Anterior cingulate cortex (tissue), 58 donors: ENCODE measurements around the gene MYH10.

Experiments used
- DNase-seq, 58 donors: peaks; one replicate each; lab custom pipeline; 2025; lab: John Stamatoyannopoulos, UW

MYH10 gene

GRCh38 chr17:8459831-8460230, 170.7 kb downstream of the MYH10 start:
- DNase-seq: no peak

- DNase-seq: no peak
Measured at GRCh38 chr17:8459107-8459506, 171.4 kb downstream of the MYH10 start.

- no peak for DNase-seq
Measured at GRCh38 chr17:8458128-8458527, 172.4 kb downstream of the MYH10 start.

GRCh38 chr17:8455665-8456209, 174.8 kb downstream of the MYH10 start:
- no peak for DNase-seq

DNA sequence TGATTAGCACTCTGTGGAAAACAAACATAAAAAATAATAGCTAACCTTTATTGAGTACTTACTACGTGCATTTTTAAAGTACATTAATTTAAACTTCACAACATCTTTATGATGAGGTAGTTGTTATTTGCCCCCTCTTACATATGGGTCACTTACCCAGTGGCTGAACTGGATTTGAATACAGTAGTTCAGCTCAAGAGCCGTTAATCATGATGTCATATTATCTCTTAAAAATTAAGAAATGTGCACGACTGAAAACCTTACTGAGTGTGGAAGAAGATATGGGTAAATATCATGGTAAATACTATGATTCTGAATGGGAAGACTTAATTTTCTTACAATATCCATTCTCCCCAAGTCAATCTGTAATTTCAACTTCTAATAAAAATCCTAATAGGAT, 177.2 kb downstream of the MYH10 start:
- no peak for DNase-seq

- DNase-seq: no peak
Measured at GRCh38 chr17:8451933-8452614, 178.5 kb downstream of the MYH10 start.

- no peak for DNase-seq
Measured at GRCh38 chr17:8448310-8448709, 182.2 kb downstream of the MYH10 start.

- no peak for DNase-seq
Measured at GRCh38 chr17:8447799-8448198, 182.7 kb downstream of the MYH10 start.

DNA sequence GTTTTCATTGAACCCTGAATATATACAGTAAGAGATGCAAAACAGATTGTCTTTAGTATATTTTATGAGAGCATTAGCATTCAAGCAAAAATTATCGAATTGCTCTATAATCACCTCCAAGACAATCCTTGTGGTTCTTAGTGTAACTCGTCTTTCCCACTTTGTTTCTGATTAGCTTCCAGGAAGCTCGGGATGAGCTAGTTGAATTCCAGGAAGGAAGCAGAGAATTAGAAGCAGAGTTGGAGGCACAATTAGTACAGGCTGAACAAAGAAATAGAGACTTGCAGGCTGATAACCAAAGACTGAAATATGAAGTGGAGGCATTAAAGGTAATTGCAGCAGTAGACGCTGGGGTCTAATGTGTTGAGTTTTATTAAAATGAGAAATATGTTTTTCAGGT, 185.0 kb downstream of the MYH10 start:
- no peak for DNase-seq

GRCh38 chr17:8444494-8444893, 186.0 kb downstream of the MYH10 start:
- no peak for DNase-seq

DNA sequence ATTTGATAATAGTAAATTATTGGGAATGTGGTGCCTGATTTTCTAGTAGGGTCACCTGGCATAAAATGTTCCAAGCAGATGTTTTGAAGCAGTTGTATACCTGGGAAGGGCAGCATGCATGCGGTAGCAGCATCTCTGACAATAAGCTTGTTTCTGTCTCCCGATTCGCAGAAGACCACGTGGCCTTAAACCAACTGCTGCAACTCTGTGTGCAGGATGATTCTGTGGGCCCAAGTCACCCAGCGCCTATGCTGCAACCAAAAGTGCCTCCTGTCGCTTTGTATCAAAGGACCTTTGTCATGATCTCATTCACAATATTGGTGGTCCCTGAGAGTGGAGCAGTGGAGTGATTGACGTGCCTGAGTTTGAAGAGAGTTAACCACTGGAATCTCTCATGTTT, 186.8 kb downstream of the MYH10 start:
- DNase-seq: no peak

- no peak for DNase-seq
Measured at GRCh38 chr17:8442310-8442709, 188.2 kb downstream of the MYH10 start.

- no peak for DNase-seq
Measured at GRCh38 chr17:8441690-8442089, 188.8 kb downstream of the MYH10 start.

- DNase-seq: no peak
Measured at GRCh38 chr17:8439681-8440080, 190.8 kb downstream of the MYH10 start.

- DNase-seq: no peak
Measured at GRCh38 chr17:8438441-8438840, 192.1 kb downstream of the MYH10 start.

- DNase-seq: no peak
Measured at GRCh38 chr17:8436844-8437171, 193.7 kb downstream of the MYH10 start.

DNA sequence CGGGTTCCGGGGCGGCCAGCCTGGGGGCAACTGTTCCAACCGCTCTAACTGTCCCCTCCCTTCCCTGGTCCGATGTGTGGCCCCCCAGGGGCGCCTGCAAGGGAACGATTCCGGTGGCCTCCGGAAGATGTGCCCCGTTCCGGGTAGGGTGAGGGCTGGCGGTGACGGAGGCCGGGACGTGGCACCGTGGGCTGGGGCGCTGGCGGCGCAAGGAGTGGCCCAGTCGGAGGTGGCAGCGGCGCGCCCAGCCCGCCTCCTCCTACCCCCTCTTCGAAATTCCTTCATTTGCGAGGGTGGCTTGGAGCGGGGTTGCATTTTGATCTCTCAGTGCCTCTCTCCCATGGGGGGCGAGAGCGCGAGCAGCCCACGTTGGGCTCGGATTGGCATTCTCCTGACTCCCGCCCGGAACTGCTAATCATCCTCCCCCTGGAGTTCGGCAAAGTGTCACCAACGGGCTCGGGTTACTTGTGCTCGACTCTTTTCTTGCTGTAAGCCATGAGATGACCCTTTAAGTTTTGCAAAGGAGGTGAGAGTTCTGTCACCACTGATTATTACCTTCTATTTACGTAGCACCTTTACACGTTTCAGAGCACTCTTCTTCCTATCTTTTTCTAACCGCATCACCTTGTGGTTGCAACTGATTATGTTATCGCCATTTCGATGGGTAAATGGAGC, 194.2 kb downstream of the MYH10 start:
- peak in 32 of 58 donors; percentile 13 to 80 (median 59) for DNase-seq

DNA sequence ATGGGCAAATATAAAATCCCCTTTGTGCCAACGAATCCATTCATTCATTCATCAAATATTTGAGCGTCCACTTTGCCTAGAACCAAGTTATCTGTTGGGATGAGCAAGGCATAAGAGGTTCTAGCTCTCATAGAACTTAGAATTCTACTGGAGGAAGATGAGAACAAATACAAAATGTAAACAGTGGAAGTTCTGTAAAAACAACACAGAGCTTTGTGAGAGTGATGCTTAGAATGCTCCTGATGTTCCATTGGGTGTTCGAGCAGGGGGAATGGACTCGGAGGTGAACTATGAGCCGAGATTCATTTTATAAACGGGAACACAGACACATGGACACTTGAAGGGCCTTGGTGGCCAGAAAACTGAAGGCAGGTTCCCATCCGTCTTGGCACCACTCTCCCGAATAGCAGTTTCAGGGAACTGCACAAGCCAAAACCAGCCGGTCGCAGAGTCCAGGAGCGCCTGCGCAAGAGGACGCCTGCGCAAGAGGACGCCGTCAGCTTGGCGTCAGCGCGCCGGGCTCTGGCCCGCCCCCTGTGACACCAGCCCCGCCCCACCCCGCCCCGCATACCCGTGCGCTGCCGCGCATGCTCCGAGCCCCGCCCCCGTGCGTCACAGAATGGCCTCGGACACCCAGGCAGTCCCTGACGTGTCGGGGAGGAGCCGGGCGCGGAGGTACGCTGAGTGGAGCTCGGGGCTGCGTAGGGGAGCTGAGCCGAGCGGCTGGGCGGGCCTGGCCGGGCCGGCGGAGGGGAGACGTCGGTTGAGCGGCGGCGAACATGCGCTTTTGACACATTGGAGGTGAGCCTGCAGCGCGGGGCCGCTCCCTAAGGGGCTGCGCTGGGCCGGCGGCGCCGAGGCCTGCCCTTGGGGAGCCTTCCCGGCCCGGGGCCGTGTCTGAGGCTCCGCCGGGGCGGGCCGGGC, 195.0 kb downstream of the MYH10 start, which contains the start of gene NDEL1:
Gene NDEL1, plus strand, starts transcription at position 640 of the 924 bp plus-strand sequence. CDS start 8,388 bp downstream, outside the sequence.
- DNase-seq: peak; percentile 78 to 99 (median 98)

DNA sequence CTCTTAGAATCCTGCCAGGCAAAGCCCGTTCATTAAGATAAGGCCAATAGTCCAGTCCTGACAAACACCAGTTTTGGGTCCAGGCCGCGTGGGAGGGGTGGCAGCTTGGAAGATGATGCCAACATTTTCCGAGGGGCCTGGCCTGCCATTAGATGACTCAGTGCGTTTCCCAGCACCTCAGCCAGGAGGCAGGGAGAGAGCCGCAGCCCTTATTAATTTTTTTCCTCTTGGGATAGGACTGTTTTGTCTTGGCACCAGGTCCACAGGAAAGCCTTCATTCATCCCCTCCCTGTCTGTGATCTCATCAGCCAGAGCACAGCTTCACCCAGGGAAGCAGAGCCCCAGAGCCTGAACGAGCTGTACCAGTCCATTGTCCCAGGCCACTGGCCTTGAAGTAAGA, 199.6 kb downstream of the MYH10 start:
- peak in 11 of 58 donors; percentile 6 to 72 (median 26) for DNase-seq

DNA sequence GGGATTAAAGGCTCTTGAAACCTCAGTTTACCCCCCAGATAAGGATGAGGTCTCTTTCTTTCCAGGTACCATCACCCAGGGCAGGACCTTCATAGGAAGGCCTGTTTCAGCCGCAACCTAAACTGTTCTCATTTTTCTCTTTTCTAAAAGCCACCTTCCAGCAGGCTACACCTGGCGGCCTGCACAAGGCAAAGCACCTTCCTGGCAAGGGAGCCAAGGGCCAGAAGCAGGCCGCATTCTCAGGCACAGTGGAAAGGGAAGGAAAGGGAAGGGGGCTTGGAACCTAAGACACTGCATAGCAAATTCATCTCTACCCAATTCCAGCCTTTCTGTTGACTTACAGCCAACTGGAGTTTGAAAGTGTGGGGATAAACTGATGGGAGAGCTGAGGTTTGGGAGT, 203.7 kb downstream of the MYH10 start:
- no peak for DNase-seq
